ENCODE data around the gene OR2H2.

OR2H2 gene

DNA sequence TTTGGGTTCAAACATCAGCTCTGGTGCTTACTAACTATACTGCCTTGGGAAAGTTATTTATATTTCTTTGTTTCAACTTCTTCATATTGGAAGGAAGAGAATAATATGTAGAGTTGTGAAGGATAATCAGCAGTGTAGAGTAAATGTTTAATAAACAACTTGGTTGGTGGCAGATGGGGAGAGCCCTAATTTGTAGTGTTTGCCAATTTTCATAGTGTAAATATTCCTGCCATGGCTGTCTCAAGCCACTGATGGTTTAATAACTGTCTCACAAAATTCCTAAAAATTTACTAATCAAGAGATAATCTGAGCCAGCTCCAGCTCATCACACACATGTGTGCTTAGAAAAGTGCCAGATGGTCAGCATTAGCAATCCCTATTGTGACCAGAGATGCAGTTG is at the start of gene OR2H2:
Gene OR2H2, plus strand, starts transcription at position 301 of the 400 bp plus-strand sequence. CDS start 2,824 bp downstream, outside the sequence.
- DNase-seq: no peak

DNA sequence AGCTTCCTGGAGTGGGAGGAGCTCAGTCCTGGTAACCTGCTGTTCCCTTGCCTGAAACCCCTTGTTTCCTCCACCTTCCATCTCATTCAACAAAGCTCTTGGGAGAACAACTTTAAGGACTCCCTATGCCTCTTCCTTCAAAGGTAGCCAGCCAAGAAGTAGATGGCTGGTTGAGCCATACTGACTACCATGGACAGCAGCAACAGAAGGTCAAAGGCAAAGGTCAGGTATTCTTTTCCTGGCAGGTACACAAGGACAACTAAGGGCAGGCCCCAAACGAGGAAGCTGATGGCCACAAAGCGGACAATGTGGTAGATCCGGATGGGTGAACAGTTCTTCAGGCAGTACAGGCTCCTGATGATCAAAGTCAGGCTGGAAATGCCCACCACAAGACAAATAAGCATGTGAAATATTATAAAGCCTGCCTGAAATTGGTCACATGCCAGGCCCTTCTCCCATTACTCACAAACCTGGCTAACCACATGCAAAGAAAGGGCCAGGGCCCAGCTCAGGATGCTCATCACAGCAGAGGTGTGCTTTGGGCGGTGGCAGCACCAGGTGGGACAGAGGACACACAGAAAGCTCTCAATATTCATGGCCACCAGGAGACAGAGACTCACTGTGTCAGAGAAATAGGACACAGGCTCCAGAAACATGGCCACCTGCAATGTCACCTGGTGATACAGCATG is 47.1 kb upstream of the OR2H2 start:
- DNase-seq: no peak

DNA sequence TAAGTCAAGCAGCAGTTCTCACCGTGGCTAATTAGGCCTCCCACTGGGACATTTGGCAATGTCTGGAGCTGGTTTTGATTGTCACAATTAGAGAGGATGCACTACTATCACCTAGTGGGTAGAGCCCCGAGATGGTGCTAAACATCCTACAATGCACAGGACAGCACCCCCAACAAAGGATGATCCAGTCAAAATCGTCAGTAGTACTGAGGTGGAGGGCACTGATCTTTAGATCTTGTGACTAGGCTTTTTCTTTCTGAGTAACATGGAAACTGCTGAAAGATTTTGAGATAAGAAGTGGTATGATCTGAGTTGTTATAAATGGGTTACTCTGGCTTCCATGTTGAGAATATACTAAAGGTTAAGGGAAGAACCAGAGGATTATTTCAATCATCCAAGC is 37.3 kb upstream of the OR2H2 start:
- DNase-seq: no peak

DNA sequence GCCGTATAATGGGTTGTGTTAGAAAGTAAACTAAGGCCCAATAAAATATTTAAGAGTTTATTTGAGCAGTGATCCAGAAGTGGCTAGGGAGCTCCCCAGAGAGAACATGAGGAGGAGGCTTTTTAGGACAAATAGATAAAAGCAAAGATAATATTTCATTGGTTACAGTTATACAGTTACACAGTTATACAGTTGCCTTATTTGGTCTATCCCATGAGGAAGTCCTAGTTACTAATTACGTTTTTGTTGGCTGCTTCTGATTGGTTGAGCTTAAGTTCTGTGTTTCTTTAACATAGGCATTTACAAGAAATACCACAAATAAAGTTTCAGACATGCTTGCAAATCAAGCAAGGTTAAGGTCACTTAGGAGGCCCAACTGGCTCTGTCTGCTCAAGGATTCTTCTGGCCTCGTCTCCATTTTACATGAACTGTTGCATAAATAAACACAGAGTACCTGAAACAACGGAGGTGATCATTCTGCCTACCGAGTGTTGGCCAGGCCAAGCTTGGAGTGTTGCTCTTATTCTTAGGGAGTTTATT is 32.3 kb upstream of the OR2H2 start:
- no peak for DNase-seq

DNA sequence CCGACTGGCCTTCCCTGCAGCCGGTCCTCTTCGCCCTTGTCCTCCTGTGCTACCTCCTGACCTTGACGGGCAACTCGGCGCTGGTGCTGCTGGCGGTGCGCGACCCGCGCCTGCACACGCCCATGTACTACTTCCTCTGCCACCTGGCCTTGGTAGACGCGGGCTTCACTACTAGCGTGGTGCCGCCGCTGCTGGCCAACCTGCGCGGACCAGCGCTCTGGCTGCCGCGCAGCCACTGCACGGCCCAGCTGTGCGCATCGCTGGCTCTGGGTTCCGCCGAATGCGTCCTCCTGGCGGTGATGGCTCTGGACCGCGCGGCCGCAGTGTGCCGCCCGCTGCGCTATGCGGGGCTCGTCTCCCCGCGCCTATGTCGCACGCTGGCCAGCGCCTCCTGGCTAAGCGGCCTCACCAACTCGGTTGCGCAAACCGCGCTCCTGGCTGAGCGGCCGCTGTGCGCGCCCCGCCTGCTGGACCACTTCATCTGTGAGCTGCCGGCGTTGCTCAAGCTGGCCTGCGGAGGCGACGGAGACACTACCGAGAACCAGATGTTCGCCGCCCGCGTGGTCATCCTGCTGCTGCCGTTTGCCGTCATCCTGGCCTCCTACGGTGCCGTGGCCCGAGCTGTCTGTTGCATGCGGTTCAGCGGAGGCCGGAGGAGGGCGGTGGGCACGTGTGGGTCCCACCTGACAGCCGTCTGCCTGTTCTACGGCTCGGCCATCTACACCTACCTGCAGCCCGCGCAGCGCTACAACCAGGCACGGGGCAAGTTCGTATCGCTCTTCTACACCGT is 31.5 kb upstream of the OR2H2 start:
- no peak for DNase-seq

DNA sequence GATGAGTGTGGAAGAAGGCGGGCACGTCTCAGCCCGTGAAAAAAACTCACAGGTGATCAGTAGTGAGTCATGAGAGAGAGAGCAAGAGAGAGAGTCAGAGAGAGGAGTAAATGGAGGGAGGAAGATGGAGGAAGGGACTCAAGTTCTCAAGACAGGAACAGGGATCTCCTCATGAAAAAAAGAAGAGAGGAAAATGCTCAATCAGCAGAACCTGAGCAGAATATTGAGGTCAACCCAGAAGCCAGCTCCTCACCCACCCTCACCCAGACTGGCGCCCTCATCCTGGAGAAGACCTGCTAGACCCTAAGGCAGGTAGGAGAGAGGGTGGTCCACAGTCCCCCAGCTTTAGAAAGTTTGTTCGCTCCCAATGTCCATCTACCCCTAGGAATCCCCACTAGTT is 30.2 kb upstream of the OR2H2 start:
- no peak for DNase-seq

DNA sequence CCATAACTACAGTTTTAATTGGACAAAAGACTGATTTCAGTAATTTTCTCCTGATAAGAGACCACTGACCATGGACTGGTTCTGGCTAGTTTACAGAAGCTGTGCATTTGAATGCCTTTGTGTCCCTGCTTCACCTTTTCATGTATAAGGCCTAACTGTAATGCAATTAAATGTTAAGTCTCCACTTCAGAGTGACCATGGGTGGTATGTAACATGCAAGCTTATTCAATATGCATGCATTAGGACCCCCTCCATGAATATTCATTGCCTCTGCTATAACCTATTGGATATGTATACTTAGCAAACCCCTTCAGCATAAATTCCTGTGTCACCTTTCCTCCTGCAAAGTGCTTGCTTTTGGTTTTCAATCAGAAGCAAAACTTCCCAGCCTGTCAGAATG is 27.6 kb upstream of the OR2H2 start:
- DNase-seq: no peak

DNA sequence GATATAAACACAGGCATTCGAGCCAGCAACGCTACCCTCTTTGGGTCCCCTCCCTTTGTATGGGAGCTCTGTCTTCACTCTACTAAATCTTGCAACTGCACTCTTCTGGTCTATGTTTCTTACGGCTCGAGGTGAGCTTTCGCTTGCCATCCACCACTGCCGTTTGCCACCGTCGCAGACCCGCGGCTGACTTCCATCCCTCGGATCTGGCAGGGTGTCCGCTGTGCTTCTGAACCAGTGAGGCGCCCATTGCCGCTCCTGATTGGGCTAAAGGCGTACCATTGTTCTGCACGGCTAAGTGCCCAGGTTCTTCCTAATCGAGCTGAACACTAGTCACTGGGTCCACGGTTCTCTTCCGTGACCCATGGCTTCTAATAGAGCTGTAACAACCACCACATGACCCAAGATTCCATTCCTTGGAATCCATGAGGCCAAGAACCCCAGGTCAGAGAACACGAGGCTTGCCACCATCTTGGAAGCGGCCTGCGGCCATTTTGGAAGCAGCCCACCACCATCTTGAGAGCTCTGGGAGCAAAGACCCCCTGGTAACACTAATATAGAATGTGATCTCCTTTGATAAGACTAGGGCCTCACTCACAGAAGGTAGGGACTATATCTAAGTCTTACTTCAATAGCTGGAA is 26.4 kb upstream of the OR2H2 start:
- DNase-seq: no peak

DNA sequence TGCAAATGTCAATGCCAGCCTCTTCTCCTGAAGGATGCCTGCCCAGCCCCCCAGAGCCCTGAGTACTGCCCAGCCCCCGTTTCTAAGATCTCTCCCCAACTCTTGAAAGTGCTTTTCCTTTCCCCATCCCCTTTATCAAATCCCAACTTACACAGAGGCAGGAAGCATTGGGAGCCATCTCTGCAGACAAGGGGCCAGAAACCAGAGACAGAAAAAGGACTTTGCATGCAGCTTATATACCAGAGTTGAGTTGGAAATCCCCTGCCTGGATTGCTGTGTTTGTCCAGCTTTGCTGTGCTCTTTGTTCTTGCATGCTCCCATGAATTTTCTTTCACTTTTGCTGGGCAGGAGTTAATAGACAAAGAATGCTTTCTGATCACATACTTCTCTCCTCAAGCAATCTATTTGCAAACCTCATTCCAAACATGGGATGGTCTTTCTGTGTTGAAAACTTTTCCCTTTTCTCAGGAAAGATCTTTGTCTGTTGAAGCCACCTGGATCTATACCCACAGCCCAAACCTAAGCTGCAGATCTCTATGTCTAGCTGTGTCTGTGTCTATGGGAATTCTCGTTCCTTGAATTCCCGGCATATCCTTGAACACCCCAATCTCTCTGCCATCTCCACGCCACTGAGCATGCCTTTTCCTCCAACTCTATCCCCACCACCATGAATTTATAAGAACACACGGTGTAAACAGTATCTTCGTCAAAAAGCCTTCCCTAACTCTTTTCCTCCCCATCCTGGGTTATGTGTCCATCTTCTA is 25.2 kb upstream of the OR2H2 start, which contains the start of gene UBD:
Gene UBD, minus strand, starts transcription at position 209 of the 764 bp plus-strand sequence. Its CDS starts 31 bp downstream, at position 178.
- DNase-seq: no peak

DNA sequence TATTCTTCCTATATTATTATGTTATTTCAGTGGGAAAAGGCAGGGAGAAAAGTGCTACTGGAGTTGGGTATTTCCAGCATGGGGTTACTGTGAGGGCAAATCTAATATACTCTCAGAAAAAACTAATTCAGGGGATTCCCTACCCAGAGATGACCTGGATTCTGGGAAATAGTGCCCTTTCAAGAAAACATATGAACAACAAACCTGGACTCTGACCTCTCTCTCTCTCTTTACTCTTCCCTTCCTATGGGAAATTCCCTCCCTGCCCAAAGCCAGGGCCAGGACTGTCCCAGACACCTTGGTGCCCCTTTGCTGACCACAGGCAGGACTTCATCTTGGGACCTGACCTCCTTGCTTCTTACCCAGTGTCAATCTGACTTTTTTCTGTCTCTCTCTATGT is 23.8 kb upstream of the OR2H2 start:
- no peak for DNase-seq

DNA sequence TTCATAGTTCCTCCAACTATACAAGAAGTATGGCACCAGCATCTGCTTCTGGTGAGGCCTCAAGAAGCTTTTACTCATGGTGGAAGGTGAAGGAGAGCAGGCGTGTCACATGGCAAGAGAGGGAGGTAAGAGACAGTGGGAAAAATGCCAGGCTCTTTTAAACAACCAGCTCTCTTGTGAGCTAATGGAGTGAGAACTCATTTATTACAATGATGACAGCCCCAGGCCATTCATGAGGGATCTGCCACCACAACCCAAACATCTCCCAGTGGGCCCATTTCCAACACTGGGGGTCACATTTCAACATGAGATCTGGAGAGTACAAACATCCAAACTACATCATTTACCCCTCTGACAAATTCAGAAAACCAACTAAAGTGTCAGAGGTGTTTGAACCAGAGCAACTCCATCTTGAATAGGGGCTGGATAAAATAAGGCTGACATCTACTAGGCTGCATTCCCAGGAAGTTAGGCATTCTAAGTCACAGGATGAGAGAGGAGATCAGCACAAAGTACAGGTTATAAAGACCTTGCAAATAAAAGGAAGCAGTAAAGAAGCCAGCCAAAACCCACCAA is 23.2 kb upstream of the OR2H2 start:
- DNase-seq: no peak

DNA sequence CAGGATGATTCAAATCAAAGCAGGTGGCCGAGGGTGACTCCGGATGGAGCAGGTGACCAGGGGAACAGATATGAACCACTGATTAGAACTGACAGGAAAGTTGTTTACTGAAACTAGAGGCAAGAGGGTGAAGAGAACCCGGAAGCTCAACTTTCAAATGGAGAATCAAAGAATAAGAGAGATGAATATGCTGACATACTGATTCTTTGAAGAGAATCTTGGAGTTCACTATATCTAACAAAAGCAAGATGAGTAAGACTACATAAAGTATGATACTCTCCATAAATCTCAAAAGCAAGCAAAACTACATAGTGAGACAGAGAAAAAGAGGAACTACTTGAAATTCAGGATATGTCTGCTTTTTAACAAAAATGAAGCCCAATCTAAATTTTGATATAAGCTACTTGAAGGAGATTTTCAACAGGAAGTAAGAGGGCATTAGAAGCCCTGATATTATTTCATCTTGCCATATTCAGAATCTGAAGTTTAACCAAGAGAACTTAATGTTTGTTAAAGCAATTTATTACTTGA is 21.4 kb upstream of the OR2H2 start:
- DNase-seq: no peak

DNA sequence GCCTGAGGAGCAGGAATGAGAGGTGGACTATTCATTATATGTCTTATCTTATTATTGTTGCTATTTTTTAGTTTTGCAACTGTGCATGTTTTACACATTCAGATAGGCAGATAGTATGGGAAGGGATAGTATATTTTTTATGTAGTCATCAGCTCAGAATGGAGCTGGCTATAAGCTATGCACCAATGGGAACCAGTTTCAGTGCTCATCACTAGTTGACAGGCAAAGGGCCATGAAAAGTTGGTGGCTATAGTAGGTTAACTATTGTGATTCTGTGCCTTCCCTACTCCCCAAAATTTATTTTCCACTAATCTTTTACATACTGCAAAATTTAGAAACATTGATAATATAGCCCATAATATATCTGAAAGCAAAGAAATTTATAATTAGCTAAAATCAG is 20.0 kb upstream of the OR2H2 start:
- no peak for DNase-seq

DNA sequence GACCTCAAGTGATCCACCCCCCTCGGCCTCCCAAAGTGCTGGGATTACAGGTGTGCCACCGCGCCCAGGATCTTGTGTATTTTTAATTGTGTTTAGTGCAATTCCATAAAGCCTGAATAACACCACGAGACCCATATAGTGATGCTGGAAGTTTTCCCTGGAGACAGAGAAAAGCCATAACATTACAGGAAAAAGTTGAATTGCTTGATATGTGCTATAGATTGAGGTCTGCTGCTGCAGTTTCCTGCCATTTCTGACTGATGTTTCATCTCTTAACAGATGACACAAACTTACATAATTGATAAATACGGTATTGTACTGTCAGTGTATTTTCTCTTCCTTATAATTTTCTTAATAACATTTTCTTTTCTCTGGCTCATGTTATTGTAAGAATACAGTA is 18.1 kb upstream of the OR2H2 start:
- DNase-seq: no peak

DNA sequence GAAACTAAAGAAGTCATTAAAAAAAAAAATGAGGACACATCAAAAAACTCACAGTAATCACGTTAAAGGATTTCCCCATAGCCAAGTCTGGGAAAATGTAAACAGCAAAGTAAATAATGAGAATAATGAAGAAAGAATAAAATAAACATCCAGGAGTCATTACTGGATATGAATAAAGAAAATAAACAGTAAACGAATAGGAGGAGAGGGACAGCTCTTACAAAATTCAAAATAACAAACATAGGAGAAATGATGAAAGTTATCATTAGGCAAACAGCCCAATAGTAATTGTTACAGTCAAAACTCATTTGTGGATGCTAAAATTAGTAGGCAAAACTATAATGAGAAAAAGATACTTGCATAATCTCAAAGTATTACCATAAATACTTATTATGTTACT is 17.4 kb upstream of the OR2H2 start:
- no peak for DNase-seq

DNA sequence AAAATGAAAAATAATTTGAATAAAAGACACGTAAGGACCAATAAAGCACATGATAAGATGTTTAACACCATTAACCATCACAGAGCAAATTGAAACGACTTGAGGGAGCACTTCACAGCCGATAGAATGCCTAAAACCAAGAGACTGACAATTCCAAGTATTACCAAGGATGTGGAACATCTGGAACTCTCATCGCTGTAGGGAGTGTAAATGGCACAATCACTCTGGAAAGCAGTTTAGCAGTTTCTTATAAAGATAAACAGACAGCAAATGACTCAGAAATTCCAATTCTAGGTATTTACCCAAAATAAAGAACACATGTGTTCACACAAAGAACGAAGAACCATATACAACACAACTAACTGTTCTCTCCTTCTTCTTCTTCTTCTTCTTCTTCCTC is 16.9 kb upstream of the OR2H2 start:
- no peak for DNase-seq

DNA sequence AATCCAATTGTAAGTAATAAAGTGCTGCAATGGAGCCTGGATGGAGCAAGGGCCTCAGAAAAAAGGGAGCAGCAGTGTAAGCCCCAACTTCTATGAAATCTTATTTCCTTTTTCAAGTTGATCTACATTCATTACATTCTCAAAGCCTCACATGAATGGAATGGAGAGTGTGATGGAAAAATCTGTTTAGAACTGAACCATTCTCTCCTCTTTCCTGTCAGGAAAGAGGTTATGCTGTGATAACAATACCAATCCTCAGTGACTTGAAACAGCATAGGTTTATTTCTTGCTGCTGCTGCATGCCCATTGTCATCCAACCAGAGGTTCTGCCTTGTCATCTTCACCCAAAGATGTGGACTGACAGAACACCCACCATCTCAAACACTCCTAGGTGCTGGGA is 8.9 kb upstream of the OR2H2 start:
- DNase-seq: no peak

DNA sequence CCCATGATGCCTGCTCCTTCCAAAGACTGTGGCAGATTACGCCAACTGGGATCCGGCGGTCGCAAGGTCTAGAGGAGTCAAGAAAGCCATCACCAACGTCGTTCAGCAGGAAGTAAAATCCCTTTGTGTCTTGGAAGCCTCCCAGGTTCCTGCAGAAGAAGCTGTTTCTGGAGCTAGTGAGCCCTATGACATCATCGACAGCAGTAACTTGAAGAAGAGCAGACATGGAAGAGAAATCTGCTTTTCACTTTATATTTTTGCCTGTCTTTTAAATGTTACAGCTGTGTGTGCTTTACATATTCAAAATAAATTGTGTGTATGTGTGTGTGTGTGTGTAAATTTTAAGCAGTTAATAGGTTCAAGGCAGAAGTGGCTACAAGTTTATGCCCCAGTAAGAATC is 7.4 kb upstream of the OR2H2 start:
- no peak for DNase-seq

DNA sequence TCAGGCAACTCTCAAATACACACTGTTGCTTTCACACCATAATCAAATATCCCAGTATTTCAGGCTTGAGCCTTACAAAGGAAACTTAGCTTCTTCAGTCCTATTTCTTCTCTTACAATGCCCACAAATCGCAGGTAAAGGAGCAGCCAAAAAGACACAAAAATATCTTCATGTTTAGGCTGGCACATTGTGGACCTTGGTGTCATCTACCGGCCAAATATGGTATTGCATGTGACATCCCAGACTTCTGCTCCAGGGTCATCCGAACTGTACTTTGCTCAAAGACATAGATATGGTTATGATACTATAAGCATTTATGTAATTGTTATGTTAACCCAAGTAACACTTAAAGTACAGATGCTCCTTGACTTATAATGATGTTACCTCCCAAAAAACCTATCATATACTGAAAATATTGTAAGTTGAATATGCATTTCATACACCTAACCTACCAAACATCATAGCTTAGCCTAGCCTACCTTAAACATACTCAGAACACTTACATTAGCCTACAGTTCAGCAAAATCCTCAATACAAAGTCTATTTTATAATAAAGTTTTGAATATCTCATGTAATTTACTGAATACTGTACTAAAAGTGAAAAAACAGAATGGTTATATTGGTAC is 4.6 kb downstream of the OR2H2 start:
- no peak for DNase-seq

DNA sequence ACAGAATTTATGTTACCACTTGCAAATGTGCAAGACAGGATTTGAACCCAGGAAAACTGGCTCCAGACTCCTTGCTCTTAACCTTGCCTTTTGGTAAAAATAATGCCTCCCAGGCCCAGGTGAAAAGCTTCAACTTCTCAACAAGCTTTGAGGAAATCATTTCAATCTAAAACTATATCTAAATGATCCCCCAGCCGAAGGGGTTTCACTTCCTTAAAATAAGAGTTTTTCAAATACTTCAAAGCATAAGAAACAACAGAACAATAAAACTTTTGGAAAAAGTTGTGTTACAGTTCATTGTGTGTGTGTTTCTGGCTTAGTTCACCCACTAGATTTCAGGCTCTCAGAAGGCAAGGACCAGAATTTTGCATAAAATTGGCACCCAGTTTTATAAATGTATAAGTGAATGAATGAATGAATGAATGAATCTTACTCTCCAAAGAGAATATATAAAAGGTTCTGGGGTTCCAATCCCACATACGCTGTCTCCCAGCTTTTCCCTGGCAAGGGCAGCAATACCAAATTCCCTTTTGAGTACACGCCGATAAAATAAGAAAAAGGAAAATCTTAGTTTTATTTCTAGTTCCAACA is 5.4 kb downstream of the OR2H2 start:
- no peak for DNase-seq

DNA sequence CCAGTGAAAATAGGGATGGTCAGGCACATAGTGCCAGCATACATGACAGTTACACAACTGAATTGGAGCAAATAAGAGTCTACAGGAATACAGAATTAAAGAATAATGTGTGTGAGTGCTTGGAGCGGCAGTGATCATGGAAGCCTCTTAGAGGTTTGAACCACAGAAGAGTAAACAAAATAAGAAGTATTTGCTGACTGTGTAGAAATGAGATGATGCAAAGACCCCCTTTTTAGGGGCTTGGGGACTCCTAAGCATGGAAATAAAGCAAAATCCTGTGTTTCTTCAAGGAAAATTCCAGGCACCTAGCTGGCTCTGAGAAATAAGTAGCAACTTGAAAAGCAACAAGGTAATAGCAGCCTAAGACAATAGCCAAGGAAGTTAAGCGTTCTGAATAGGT is 6.8 kb downstream of the OR2H2 start:
- DNase-seq: no peak
